Measurements from ENCODE around the gene CDH23.

CDH23 gene

DNA sequence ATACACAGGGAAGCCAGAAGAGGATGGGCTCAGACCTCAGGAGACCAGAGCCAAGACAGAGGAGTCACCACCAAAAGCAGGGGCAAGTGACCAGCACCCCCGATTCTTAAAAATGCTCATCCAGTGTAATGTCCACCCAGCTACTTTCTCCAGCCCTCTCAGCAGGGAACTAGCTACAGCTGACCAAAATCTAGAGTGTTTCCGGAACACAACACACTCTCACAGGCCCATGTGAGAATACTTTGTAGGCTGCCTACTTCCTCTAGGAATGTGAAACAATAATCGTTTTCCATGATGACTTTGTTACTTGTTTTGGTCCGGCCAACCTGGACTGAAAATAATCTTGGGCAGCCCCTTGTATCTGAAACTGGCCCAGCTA is 439.9 kb downstream of the CDH23 start:
- TF ChIP-seq, protein P1, sequence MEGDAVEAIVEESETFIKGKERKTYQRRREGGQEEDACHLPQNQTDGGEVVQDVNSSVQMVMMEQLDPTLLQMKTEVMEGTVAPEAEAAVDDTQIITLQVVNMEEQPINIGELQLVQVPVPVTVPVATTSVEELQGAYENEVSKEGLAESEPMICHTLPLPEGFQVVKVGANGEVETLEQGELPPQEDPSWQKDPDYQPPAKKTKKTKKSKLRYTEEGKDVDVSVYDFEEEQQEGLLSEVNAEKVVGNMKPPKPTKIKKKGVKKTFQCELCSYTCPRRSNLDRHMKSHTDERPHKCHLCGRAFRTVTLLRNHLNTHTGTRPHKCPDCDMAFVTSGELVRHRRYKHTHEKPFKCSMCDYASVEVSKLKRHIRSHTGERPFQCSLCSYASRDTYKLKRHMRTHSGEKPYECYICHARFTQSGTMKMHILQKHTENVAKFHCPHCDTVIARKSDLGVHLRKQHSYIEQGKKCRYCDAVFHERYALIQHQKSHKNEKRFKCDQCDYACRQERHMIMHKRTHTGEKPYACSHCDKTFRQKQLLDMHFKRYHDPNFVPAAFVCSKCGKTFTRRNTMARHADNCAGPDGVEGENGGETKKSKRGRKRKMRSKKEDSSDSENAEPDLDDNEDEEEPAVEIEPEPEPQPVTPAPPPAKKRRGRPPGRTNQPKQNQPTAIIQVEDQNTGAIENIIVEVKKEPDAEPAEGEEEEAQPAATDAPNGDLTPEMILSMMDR (IDR thresholded peaks at IDR 0.05; ENCODE audit: control insufficient read depth, insufficient read depth, low read depth, low read length, missing control alignments): no peak
- no peak for DNase-seq (ENCODE audit: low read depth)
- H3K4me3 ChIP-seq (ENCODE audit: control insufficient read depth, low read depth, low read length): no peak overlapping the region

DNA sequence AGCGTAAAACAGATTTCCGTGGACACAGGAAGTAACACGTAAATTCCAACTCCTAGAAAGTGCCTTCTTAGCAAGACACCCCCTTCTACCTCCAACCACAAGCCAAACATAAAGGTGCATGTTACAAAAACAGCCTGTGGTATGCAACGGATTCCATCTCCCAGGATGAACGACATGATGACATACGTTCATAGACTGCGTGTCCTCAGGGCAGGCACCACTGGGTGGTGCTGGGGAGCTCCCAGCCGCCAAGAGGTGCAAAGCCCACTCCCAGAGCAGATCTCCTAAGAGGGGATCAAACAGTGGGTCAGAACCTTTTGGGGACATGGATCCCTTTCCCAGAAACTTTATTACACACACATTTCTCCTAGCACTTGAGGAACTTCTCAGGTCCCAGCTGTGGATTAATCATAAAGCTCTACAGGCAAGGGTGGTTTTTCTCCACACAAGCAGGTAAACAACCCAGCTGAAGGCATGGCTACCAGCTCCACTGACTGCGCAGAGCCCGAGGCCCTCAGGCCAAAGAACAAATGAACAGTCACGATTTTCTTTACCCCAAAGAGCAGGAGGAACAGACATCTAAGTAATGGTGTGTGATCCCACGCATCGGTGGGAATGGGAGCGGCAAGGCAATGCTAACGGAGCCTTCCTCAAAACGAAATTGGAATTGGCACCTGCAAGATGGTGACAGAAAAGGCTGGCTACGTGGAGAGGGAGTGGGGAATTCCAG is 440.5 kb downstream of the CDH23 start:
- no peak for DNase-seq (ENCODE audit: low read depth)
- no peak overlapping the region for H3K4me3 ChIP-seq (ENCODE audit: control insufficient read depth, low read depth, low read length)
- TF ChIP-seq, protein P1 (IDR thresholded peaks at IDR 0.05; ENCODE audit: control insufficient read depth, insufficient read depth, low read depth, low read length, missing control alignments): peak; percentile 28

DNA sequence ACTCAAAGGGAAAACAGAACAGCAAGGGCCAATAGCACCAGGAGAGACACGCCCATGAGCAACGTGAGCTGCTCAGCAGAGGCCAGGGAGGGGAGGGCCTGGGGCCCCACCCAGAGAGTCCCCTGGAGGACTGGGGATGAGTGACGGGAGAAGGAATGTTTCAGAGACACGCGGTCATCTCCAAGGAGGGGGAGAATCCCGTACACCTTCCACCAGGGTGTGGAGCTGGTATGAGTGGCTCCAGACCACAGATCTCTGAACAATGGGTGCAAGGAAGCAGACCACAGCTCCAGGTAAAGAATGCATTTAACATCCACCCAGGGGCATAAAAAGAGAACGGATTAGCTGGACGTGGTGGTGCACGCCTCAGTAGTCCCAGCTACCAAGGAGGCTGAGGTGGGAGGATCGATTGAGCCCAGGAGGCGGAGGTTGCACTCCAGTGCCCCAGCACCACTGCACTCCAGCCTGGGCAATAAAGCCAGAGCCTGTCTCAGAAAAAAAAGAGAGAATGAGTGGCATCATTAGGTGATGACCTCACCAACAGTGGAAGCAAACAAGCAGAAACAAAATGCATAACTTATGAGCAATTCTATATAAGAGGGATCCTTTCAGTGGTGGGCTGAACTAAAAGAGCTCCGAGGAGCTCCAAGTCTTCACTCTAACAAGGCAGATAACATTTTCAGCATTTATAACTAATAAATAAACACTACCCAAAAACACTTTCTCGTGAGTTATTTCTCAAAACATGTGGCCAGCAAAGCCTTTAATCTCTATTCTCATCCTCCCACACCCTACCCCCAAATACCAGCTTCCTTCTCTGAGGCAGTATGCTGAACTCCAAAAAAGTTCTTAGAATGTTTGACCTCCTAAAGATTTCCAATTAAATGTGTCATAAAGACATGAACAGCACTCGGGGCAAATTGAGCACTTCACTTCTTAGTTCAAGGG is 441.8 kb downstream of the CDH23 start:
- no peak overlapping the region for H3K4me3 ChIP-seq (ENCODE audit: control insufficient read depth, low read depth, low read length)
- TF ChIP-seq, protein P1 (IDR thresholded peaks at IDR 0.05; ENCODE audit: control insufficient read depth, insufficient read depth, low read depth, low read length, missing control alignments): no peak
- DNase-seq (ENCODE audit: low read depth): no peak

DNA sequence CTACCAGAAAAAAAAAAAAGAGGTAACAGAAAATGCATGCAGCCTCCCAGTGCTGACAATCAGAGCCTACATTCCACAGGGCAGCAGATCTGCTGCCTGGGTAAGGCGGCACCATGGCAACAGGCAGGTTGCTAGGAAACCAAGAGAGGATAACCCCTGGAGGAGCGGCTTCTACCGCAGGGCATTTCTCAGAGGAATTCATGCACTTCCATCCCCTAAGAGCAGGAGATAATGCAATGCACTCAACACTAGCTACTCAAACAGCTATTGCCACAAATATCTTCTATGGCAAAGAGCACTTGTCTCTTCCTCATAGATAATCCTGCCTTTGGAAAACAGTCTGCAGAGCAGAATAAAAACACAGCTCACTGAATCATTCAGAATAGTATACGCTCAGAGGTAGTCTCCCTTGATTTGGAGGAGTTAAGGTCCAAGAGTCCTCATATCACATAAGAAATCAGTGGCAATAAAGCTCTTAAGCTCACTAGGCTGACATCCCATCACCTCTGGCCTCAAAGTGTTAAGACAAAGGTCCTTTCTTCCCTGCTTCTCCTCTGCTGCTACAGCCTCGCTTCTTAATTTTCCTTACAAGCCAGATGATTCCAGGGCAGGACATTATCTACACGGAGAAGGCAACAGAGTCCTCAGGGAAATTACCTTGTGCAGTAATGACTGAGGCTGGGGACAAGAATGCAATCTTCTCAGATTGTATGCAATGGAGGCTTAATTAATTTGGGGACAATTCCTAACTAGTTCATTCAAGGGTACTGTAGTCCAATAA is 443.6 kb downstream of the CDH23 start:
- TF ChIP-seq, protein P1 (IDR thresholded peaks at IDR 0.05; ENCODE audit: control insufficient read depth, insufficient read depth, low read depth, low read length, missing control alignments): no peak
- H3K4me3 ChIP-seq (ENCODE audit: control insufficient read depth, low read depth, low read length): no peak overlapping the region
- DNase-seq (ENCODE audit: low read depth): peak; percentile 94

DNA sequence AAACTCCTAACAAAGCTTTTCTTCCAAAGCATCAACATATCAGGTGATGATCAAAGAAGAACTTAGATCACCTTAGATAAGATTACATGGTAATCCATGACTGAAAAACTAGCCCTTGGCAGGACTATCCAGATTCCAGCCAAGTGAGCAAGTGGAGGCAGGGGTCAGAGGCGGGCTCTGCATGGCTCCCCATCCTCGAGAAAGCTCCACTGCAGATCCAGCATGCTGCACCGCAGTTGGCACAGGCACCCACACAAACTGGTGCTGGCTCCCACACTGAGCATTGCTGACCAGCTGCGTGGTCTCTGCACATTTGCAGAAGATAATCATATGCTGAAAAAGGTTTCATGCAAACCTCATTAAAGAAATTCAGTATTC is 444.2 kb downstream of the CDH23 start:
- TF ChIP-seq, protein P1 (IDR thresholded peaks at IDR 0.05; ENCODE audit: control insufficient read depth, insufficient read depth, low read depth, low read length, missing control alignments): no peak
- no peak for DNase-seq (ENCODE audit: low read depth)
- no peak overlapping the region for H3K4me3 ChIP-seq (ENCODE audit: control insufficient read depth, low read depth, low read length)

DNA sequence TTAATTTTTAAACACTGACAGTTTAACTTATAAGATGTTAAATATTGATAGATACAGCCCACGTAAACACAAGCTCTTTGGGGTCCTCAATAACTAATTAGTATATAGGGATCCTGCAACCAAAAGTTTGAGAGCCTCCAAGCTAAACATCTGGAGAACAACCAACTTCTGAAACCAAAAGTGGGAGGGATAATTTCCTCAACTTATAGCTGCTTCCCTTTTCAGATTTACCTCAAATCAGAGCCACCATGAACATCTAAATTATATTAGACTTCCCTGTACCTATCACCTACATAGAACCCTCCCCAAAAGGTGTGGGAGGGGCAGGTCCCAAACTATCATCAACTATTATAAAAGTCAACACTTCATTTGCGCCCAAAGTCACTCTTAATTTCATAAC is 445.7 kb downstream of the CDH23 start:
- TF ChIP-seq, protein P1 (IDR thresholded peaks at IDR 0.05; ENCODE audit: control insufficient read depth, insufficient read depth, low read depth, low read length, missing control alignments): no peak
- DNase-seq (ENCODE audit: low read depth): no peak
- H3K4me3 ChIP-seq (ENCODE audit: control insufficient read depth, low read depth, low read length): no peak overlapping the region
